Measurements from ENCODE around the gene HOXA7.

The HOXA7 gene

DNA sequence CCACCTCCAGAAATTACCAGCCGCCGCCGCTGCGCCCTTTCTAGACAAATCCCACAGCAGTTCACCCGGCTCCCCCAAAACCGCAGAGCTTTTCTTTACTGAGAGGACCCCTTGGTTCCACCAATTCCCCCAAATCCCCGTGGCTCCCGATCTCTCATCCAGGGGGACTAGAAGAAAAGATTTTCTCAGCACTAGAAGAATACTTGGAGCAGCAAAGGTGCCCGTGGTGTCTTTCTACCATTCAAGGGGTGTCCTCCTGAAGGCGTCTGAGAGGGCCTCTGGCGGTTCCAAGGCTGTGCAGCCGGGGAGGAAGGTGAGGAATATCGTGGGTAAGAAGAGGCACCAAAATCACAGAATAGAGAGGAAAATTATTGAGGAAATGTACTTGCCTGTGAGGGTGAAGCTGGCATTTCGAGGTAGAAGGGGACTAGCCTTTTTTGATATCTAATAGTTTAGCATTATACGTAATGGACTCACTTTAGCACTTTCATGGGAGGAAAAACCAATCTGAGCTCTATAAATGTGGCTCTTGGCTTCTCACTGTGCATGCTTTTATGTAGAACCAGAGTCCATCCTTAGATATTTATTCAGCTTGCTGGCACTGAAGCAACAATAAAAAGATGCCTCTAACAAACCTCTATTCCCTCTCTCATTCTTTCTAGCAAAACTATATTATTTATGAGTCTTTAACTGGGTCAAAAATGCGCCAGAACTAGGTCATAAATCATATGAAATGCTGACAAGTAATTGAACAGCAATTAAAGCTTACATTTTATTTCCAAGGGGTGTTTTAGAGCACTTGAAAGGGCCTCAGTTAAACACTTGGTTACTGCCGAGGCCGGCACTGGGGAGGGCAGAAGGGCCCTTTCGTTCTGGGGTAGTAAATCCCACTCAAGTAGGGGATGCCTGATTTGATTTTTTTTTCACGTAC lies 40.2 kb downstream of the HOXA7 start:
- DNase-seq, result no peak

DNA sequence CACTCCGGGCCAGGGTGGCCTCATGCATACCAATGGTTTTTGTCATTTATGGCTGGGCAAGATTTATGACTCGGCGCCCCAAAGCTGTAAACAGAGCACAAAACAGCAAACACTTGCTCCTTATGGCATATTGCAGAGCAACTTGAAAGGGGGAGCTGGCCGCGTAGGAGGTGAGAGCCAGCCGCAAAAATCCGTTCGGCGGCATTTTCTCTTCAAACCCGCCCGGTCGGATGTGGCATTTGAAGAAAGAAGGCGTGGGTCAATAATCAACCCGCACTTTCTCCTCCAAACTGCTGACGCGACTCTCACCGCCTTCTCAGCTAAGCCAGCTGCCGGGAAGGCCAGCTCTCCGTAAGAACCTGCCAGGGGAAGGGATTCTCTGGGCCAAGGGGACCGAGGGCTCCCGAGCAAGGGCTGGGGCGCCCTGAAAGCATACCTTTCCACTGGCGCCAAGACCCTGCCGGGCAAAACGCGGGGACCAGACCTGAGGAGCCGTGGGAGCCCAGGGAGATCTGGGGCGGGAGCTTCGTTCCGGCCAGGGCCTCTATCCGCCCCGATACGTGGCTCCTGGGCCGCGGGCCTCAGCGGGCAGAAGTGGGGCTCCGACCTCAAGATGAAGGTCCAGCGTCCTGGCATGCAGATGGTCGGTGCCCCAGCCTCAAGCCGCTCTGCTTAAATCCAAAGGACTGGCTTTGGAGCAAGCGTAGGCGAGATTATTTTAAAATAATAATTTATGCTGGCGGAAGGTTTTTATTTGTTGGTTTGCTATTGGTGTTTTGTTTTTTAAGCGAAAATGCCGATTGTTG lies 41.1 kb downstream of the HOXA7 start:
- peak; percentile 10 for DNase-seq

DNA sequence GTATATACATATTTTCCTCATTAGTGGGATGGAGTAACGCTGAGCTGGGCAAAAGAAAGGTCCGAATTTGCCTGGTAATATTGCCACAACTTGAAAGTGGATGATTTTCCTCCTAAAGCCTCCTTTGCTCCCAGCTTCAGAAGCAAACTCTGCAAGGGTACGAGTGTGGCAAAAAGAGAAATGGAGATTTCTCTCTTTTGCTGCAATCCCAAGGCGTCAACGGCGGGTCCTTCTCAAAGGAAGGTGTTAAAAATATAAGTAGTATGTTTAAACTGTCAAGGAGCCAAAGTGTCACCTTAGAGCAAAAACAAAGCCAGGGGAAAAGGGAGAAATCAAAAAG lies 41.6 kb downstream of the HOXA7 start:
- no peak for DNase-seq

DNA sequence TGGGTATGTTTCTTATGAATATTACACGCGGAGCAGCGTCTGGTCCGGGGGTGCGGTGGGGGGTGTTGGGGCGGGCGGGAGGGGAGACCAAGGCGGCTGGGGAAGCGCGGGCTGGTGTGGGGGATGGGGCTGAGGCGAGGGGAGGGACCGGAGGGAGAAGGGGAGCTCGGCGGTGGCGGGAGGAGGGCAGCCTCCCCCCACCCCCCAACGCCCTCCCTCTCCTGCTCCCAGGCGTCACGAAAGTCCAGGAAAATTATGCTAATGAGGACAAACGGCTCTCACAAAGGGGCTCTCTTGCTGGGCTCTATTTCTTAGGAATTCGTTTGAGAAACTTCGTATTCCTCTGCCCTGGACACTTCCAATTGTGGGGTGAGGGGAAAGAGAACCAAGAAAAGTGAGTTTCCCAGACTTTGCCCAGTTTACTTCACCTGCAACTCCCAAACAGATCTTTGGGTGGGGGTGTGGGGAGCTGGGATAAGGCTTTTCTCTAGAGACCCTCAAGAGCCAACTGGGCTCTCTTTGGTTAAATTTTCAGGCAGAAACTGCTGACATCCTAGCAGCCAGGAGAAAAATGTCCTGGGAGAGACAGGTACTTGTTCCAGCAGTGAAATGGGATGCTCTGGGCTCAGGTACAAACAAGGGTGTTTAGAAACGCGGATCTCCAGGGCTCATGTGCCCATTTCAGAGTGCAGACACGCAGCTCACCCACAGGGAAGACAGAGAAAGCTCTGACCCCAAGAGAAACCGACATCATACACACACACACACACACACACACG lies 42.3 kb downstream of the HOXA7 start:
- DNase-seq, result no peak

DNA sequence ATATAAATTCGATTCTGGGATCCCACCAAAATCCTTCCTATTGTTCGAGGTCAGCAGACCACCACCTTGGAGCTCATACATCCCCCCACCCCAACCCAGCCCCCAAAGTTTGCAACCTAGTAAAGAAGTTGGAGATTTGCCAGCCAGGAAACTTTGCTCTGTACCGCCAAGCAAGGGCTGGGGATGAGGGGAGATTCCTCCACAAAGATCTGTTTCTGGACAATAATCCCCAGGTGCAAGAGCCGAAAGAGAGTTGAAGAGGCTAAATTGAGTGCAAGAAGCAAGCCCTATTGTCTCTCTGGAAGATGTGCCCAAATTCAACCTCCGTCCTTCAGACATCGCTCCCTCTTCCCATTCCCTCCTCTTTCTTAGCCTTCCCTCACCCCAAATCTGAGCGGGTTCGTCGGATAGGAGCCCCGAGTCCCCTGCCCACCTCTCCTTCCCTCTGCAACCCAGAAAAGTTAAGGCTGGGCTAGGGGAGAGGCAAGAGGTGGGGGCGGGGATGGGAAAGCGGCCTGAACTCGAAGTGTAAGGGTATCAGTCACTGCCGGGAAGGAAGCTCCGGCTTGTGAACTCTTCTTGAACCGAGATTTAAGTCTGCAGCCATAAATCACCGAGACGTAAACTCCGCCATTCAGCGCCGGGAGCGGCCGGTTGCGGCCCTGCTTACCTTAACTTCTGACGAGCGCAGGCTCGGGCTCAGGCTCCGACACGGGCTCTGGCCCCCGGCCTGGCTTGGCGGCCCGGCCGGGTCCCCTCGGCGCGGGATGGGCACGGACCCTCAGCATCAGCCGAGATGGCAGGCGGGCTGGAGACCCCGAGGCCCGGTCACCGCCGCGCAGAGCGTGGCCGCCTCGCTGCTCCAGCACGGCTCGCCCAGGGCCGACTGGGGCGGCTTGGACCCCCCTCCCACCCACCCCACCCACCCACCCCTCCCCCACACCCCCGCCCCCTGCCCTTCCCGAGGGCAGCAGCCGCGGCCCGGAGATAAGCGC lies 43.2 kb downstream of the HOXA7 start:
- DNase-seq, result no peak

DNA sequence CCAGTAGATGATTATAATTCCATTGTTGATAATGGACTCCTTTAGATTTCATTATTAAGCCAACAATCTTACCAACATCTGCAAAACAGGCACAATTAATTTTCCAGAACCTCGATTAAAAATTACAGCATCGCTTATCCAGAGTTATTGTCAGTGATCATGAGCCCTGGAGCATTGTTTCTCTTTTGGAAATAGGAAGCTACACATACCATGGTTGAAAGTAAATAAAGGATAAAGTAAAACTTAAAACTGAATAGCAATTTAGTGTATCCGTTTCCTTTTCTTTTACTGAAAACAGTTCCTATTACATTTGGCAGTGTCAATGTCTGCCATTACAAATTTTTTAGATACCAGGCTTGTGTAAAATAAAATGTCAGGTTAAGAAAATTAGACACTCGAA lies 44.1 kb downstream of the HOXA7 start:
- DNase-seq, result no peak

DNA sequence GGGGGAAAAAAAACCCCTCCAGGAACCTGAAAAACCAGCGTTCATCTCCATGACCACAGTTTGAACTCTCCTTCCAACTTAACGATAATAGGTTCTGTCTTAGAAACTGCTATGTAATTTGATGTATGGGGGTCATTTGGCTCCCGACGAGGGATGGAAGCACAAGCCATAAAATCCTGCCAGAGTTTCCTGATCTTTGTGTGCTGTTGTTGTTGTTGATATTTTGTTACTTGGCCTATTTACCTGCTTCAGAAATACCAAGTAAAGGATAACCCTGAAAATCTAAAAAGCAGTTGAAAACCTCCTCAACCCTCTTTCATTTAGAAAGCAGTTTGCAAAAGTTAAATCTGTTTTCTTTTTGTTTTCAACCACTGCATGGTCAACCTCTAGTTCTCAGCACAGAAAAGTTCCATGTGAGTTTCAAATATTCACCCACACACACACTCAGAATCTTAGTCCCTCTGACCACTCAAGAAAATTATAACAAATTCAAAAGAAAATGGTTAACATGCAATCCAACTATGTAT lies 44.7 kb downstream of the HOXA7 start:
- DNase-seq, result no peak

DNA sequence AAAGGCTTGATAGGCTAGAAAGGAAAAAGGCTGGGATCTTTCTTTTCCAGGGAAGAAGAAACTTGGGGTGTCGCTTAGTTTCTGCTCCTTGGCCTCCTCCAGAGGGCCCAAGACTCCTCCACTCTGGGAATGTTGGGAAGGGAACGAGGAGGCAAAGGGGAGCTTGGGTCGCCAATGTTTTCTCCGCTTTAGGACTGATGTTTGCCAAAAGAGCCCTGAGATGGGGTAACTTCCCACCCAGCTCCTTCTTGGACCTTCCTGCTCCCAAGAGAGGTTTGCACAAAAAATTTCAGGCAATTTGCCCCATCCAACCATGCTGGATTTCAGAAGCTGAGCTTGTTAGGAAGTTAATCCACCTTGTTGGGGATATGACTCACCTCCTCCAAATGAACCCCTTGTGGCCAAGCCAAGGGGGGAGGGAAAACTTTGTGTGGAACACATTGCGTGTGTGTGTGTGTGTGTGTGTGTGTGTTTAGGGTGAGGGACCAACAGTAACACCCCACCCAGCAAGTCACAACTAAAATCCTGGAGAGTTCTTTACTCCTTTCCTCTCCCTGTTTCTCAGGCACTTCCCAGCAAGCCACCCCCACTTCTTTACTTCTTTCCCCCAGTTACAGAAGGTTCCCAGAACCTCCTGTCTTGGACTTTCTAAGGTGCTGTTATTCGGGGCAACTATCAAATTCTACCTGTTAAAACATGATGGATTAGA lies 45.3 kb downstream of the HOXA7 start:
- no peak for DNase-seq

DNA sequence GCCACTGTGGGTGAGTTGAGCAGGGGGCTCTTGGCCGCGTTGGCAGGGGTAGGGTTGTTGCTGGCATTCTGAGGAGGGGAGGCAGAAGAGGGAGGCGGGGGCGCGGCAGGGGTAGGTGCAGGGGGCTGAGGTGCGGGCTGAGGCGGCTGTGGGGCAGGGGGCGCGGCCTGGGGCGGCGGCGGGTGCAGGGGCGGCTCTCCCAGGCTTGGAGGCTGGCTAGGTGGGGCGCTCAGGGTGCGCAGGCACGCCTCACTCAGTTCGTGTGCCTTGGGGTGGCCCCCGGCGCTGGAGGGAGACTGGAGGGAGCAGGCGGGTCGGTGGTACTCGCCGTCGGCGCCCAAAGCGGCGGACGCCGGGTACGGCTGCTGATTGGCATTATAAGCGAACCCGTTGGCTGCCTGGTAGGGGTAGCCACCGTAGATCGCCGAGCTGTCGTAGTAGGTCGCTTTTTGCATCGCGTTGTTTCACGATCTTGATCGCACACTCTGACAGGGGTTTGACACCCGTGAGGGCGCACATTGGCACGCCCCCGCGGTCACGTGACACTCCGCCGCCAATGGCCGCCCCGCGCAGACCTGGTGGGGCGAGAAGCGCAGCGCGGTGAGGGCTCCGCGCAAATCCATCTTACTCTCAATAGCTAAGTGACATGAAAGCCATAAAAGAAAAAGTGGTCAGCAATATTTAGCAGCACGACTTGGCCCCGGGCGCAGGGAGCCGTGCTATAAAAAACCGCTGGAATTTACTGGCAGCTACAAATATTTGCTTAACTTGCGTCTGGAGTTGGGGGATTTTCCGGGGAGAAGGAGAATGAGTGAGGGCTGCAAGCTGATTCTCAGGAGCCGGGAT lies 46.1 kb downstream of the HOXA7 start:
- no peak for DNase-seq

DNA sequence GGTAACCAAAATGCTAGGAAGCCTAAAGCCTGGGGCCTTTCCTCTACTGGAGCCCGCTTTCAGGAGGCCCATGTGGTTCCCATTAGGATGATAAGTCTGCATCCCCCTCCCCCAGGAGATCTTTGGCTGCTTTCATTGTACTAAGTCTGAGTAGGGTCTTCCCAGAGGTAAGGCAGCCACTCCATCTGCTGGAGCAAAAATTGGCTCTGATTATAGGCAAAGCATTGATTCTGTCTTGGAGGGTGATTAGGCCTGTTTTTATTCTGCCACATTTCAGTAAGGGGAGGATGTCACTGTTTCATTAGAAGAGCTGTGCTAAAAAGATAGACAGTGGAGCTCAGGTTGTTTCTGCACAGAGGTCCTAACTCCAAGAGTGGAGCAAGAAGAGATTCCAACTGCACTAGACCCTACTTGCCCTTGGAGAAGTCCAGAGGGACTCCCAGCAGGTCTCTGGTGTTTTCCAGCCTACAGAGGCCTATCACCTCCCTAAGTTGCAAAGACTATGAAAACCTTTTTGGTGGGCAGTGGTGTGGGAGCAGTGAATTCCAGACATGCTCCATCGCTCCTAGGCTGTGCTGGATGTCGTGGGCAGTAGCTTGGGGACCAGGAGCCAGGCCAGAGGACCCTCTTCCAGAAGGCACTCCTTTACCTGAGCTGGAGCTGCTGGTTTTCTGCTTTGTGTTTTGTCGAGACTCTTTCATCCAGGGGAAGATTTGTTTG lies 46.8 kb downstream of the HOXA7 start:
- no peak for DNase-seq

DNA sequence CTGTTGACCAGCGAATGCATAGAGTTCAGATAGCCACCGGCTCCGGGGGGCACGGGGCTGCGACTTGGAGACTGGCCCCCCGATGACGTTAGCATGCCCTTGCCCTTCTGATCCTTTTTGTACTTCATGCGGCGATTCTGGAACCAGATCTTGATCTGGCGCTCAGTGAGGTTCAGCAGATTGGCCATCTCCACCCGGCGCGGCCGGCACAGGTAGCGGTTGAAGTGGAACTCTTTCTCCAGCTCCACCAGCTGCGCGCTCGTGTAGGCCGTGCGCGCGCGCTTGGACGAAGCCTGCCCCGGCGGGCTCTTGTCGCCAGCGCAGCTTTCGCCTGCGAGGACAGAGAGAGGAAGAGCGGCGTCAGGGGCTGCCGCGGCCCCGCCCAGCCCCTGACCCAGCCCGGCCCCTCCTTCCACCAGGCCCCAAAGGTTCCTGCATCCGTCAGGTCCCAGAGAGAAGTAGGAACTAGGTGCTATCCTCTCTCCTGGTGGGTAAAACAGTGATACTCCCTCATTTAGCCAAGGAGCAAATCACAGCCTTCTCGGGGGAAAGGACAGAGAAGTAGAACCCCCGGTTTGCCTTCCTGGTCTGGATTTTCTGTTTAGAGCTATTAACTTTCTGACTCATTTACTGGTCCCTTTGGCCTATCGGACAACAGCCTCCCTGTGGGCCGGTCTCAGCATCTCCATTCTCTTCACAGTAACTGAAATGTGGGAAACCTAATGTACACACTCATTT lies 47.9 kb downstream of the HOXA7 start:
- DNase-seq, result no peak

DNA sequence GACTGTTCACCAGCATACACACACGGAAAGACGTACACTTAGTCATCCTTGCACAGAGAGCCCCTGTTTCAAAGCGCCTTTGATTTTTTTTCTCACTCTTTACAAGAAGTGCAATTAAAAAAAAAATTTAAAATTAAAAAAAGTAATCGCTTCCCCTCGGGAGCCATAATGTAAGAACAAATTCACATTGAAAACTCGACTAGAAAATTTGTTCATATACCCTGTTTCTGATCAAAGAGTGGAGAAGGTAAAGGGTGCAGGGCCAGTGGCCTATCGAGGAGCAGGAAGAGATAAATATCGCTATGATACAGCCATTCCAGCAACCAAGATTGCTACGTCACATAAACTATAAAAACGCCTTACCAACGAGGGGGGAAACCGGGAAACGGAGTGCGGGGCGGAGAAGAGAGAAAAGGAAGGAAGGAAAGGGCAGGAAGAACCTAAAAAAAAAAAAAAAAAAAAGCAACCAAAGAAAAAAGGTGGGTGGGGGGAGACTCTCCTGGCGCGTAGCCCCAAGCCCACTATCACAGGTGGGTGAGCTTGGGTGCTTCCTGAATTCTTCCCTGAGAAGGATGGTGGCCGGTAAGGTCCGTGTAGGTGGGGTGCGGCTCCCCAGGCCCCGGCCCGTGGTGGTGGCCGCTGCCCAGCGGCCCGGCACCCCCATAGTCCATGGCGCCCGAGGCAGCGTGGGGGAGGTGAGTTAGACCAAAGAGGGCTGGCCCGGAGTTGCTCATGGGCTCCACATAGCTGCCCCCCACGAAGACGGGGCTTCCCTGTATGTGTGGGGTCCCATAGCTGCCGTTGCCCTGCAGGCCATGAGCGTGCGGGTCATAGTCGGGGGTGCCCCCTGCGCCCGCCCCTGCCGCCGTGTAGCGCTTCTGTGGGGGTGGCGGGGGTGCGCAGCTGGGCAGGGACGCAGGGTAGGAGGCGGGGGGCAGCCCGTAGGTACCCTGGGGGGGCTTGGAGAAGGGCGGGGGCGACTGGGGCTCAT lies 48.8 kb downstream of the HOXA7 start:
- no peak for DNase-seq

DNA sequence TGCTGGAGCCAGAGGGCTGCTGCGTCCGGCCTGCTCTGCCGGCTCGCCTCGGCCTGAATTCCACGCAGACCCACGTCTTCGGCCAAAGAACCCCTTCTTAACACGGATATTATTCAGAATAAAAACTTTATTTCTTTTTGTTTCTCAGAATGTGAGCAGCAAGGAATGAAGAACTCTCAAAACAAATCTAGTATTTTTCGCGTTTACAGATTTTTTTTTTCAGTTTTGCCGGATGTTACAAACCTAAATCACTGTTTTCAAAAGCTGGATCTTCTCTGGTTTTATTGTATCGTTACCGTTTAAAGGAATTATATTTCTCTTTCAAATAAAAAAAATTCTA lies 49.6 kb downstream of the HOXA7 start:
- no peak for DNase-seq

DNA sequence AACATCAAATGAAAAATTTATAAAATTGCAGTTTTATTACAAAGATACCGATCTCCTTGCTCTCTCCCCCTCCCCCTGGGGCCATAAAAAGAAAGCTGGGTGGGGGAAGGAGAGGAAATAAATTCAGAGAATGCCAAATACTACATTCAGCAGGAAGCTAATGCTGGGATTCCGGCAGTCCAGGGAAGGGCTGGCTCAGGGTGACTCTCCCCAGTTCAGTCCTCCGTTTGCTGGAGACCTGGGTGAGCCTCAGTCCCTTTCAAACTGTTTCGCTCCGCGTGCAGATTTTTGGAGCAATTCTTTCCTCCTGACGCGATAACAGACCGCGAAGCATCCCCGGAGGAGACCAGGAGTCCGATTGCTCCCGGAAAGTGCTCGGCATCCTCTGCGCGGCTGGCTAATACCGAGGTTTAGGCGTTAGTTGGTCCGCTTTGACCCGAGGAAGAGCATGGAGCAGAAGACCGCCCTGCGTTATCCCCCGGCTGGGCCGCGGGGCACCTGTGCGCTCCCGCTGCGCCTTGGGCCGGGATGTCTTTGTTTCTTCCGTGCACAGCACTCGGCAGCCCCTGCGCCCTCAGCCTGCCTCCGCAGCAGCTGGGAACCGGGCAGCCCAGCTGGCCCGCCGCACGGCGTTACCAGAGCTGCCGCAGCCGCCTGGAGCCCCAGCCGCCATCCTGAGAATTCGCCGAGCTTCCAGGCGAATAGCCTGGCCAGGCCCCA lies 50.1 kb downstream of the HOXA7 start:
- no peak for DNase-seq

DNA sequence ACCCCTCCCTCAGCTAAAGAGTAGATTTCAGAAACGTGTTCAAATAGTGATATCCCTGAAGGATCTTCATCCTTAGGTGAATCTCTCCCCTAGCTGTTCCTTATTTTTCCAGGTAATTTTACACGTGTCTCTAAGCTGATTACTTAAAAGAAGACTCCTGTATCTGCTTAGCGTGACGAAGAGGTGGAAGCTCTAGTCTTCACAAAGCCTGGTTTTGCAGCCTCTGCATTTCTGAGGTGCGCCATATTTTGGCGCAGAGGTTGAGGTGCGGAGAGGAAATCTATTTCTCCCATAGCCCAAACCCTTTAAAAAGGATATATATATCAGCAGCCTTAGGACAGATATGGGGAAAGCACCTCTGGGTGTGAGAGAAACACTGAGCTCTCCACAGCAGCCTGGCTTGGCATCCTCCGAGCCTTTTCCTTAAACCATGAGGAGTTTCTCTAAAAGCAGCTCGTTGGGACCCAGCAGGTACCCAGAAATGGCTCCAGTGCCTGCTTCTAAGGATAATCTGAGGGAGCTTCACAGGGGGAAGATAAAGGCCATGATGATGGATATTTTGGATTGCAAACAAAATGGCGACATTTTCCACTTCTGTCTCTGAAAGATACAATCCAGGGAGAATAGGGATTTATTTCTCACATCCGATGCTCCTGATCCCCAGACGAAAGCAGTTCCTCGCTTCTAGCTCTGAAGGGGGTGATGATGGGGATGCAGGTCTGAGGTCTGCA lies 51.0 kb downstream of the HOXA7 start:
- no peak for DNase-seq
